OCI-LY1 (cell line): ENCODE results near the gene SLC17A2.

Source experiments
- H2AFZ ChIP-seq: fragments of 200-600 bp; sonication (generic), shearing (Covaris generic); 2 replicates; pipeline ENCODE4 v1.6.0; 2014; ENCODE audit warnings: antibody characterized with exemption, mild to moderate bottlenecking, low read length
- H3F3A ChIP-seq: fragments of 200-600 bp; sonication (generic), shearing (Covaris generic); 2 replicates; pipeline ENCODE4 v1.6.0; 2014; ENCODE audit warnings: mild to moderate bottlenecking, antibody characterized with exemption, low read length, moderate library complexity; ENCODE audit not compliant: insufficient read depth
- H3K27ac ChIP-seq: fragments of 200-600 bp; sonication (generic); 2 replicates; pipeline ENCODE4 v1.5.1; 2014; ENCODE audit warnings: low read length, mixed run types, mild to moderate bottlenecking, low read depth; ENCODE audit not compliant: poor library complexity, severe bottlenecking
- H3K27me3 ChIP-seq: fragments of 200-600 bp; sonication (generic); 2 replicates; pipeline ENCODE4 v1.6.0; 2014; ENCODE audit warnings: antibody characterized with exemption, mild to moderate bottlenecking, low read length, moderate library complexity; ENCODE audit not compliant: insufficient read depth
- H3K36me3 ChIP-seq: fragments of 200-600 bp; sonication (generic); 2 replicates; pipeline ENCODE4 v1.6.1; 2014; ENCODE audit warnings: mild to moderate bottlenecking, antibody characterized with exemption, low read length, moderate library complexity, mixed read lengths; ENCODE audit not compliant: insufficient read depth
- H3K4me1 ChIP-seq: fragments of 200-600 bp; sonication (generic); 2 replicates; pipeline ENCODE4 v1.5.1; 2014; ENCODE audit warnings: mild to moderate bottlenecking, low read length, moderate library complexity; ENCODE audit not compliant: insufficient read depth, severe bottlenecking
- H3K4me2 ChIP-seq: fragments of 200-600 bp; sonication (generic), shearing (Covaris generic); 2 replicates; pipeline ENCODE4 v1.6.1; 2014; ENCODE audit warnings: low read length
- H3K4me3 ChIP-seq: fragments of 200-600 bp; sonication (generic); 2 replicates; pipeline ENCODE4 v1.5.1; 2014; ENCODE audit warnings: low read length, low read depth, mild to moderate bottlenecking, mixed read lengths; ENCODE audit not compliant: poor library complexity, severe bottlenecking
- H3K79me2 ChIP-seq: fragments of 200-600 bp; shearing (Covaris generic); 2 replicates; pipeline ENCODE4 v1.6.1; 2016; ENCODE audit warnings: mixed run types, low read length, mixed read lengths; ENCODE audit not compliant: insufficient read depth
- H3K9ac ChIP-seq: fragments of 200-600 bp; sonication (generic), shearing (Covaris generic); 2 replicates; pipeline ENCODE4 v1.6.1; 2014; ENCODE audit warnings: mild to moderate bottlenecking, low read length, mixed read lengths
- H3K9me2 ChIP-seq: fragments of 200-600 bp; sonication (generic), shearing (Covaris generic); 2 replicates; pipeline ENCODE4 v1.6.1; 2014; ENCODE audit warnings: low read depth, mild to moderate bottlenecking, low read length, mixed read lengths
- H3K9me3 ChIP-seq: fragments of 200-600 bp; shearing (Covaris generic); 2 replicates; pipeline ENCODE4 v1.6.1; 2014; ENCODE audit warnings: low read length, mixed read lengths
- H4K20me1 ChIP-seq: fragments of 200-600 bp; sonication (generic), shearing (Covaris generic); 2 replicates; pipeline ENCODE4 v1.6.0; 2016; ENCODE audit warnings: mild to moderate bottlenecking, low read length; ENCODE audit not compliant: insufficient read depth
- EZH2 ChIP-seq: fragments of 200-600 bp; sonication (generic), shearing (Covaris generic); IDR thresholded peaks from 2 replicates; pipeline ENCODE4 v1.8.0; 2017; ENCODE audit warnings: borderline replicate concordance, mixed run types, mild to moderate bottlenecking, antibody characterized with exemption, low read length, moderate library complexity, mixed read lengths
- TF ChIP-seq, protein P1 (sequence below): fragments of 200-600 bp; sonication (generic), shearing (Covaris generic); IDR thresholded peaks from 2 replicates; pipeline ENCODE4 v1.5.1; 2017; ENCODE audit warnings: mild to moderate bottlenecking, antibody characterized with exemption, low read length, moderate library complexity, mixed read lengths

Gene SLC17A2

DNA sequence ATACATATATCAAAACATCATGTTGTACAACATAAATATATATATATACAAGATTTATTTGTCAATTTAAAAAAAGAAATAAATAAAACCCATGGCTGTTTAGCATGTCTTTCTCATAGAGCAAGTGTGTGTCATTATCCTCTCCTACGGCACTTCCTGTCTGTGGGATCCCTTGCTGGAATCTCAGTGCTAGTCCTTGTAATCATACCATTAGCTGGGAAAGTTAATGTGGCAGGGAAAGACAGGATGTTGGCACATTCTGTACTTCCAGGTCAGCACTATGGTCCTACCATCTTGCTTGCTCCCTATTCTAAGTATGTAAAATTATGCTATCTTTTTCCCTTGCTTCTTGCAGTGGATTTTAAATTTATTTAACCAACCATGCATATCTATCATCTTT, 47.0 kb downstream of the SLC17A2 start:
- Histone ChIP-seq H3K9me2 (no peaks in the 10 kb centered on the region), H3K4me1 (no peaks in the 10 kb centered on the region), H3K9me3 (no peaks in the 10 kb centered on the region), H3K27ac (no peak overlapping the region), H3K4me2 (no peak overlapping the region), H2AFZ (no peak overlapping the region), H3K27me3 (no peaks in the 10 kb centered on the region; the same call in 1 of the 2 replicates), H3K9ac (no peak overlapping the region), H3K79me2 (no peaks in the 10 kb centered on the region), H3K36me3 (no peaks in the 10 kb centered on the region), H4K20me1 (no peaks in the 10 kb centered on the region), H3K4me3 (no peak overlapping the region), H3F3A (no peaks in the 10 kb centered on the region)
- TF ChIP-seq, protein P1, sequence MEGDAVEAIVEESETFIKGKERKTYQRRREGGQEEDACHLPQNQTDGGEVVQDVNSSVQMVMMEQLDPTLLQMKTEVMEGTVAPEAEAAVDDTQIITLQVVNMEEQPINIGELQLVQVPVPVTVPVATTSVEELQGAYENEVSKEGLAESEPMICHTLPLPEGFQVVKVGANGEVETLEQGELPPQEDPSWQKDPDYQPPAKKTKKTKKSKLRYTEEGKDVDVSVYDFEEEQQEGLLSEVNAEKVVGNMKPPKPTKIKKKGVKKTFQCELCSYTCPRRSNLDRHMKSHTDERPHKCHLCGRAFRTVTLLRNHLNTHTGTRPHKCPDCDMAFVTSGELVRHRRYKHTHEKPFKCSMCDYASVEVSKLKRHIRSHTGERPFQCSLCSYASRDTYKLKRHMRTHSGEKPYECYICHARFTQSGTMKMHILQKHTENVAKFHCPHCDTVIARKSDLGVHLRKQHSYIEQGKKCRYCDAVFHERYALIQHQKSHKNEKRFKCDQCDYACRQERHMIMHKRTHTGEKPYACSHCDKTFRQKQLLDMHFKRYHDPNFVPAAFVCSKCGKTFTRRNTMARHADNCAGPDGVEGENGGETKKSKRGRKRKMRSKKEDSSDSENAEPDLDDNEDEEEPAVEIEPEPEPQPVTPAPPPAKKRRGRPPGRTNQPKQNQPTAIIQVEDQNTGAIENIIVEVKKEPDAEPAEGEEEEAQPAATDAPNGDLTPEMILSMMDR: no peak
- TF ChIP-seq EZH2: no peak

DNA sequence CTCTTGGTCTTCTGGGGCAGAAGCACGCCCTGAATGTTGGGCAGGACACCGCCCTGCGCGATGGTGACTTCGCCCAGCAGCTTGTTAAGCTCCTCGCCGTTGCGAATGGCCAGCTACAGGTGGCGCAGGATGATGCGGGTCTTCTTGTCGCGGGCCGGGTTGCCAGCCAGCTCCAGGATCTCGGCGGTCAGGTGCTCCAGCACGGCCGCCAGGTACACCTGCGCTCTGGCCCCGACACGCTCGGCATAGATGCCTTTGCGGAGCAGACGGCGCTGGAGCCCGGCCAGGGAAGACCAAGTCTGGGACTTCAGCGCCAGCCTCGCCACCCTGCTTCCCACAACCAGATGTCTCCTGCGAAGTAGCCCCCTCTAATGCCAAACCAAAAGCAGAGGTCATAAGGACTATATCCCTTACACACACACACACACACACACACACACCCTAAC, 48.4 kb downstream of the SLC17A2 start:
- H2AFZ ChIP-seq: no peak overlapping the region
- no peak overlapping the region for H3K27ac ChIP-seq
- no peaks in the 10 kb centered on the region for H4K20me1 ChIP-seq
- no peaks in the 10 kb centered on the region for H3K4me1 ChIP-seq
- H3K9ac ChIP-seq: no peak overlapping the region
- TF ChIP-seq, protein P1: peak; percentile 56
- TF ChIP-seq EZH2: no peak
- H3K9me2 ChIP-seq: no peaks in the 10 kb centered on the region
- no peaks in the 10 kb centered on the region for H3K9me3 ChIP-seq
- peak overlapping the region; percentile 38 for H3K4me2 ChIP-seq
- no peaks in the 10 kb centered on the region for H3K79me2 ChIP-seq
- no peaks in the 10 kb centered on the region for H3F3A ChIP-seq
- no peaks in the 10 kb centered on the region for H3K36me3 ChIP-seq
- no peaks in the 10 kb centered on the region; the same call in 1 of the 2 replicates for H3K27me3 ChIP-seq
- H3K4me3 ChIP-seq: peak overlapping the region; percentile 27

DNA sequence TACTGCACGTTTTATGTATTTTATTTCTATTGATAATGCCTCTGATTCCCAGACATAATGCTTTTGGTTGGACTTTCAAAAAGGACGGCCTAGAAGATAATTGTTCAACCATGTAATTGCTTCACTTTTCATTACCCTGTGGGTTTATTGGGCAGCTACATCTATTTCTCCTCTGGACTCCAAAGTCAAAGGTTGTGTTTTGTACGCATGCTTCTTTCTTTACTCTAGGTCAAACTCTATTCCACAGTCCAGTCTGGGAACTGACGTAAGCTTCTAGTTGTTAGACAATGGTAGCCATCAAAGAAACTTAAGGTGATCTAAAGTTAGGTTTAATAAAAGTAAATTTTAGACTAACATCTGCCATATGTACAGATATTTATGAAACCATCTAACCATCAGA, 49.9 kb downstream of the SLC17A2 start:
- Histone ChIP-seq H3F3A (no peaks in the 10 kb centered on the region), H3K27me3 (no peaks in the 10 kb centered on the region; the same call in 1 of the 2 replicates), H3K4me3 (no peak overlapping the region)

DNA sequence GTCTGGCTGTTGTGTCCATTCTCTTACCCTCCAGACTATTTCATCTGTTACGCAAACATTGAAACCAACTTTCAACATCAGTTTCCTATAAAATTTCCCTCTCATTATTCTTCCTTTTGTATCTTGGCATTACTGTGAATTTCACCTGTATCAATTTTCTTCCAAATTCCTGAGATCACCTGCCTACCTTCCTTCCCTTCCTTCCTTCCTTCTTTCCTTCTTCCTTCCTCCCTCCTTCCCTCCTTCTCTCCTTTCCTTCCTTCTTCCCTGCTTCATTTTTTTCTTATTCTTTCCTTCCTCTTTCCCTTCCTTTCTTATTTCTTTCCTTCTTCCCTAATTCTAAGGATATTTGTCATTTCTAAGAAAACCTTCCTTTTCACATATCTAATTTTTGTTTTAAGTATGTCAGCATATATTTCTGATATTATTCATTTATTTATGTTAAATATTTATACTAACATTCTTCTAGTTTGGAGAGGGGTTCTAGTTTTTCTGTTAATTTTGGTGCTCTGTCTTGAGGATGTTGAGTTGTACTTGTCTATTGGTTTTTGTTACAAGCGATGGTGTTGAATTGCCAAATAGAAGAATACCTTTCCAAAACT, 51.7 kb downstream of the SLC17A2 start:
- no peaks in the 10 kb centered on the region for H4K20me1 ChIP-seq
- TF ChIP-seq, protein P1: no peak
- TF ChIP-seq EZH2: no peak

More for the DNA sequence above, 49.9 kb downstream of the SLC17A2 start:
- H3K9ac ChIP-seq: no peak overlapping the region
- no peaks in the 10 kb centered on the region for H3K79me2 ChIP-seq
- H3K4me1 ChIP-seq: no peaks in the 10 kb centered on the region
- no peaks in the 10 kb centered on the region for H4K20me1 ChIP-seq
- no peaks in the 10 kb centered on the region for H3K36me3 ChIP-seq
- no peak overlapping the region for H3K27ac ChIP-seq
- TF ChIP-seq EZH2: no peak
- H3K9me2 ChIP-seq: no peaks in the 10 kb centered on the region
- H2AFZ ChIP-seq: no peak overlapping the region
- no peak overlapping the region for H3K4me2 ChIP-seq
- H3K9me3 ChIP-seq: no peaks in the 10 kb centered on the region

More for the DNA sequence above, 51.7 kb downstream of the SLC17A2 start:
- no peak overlapping the region for H3K27ac ChIP-seq
- H2AFZ ChIP-seq: no peak overlapping the region
- H3F3A ChIP-seq: no peaks in the 10 kb centered on the region
- no peak overlapping the region for H3K4me3 ChIP-seq
- H3K36me3 ChIP-seq: no peaks in the 10 kb centered on the region
- H3K27me3 ChIP-seq: no peaks in the 10 kb centered on the region
- H3K4me1 ChIP-seq: no peaks in the 10 kb centered on the region
- H3K79me2 ChIP-seq: no peaks in the 10 kb centered on the region
- no peaks in the 10 kb centered on the region for H3K9me2 ChIP-seq
- H3K9ac ChIP-seq: no peak overlapping the region
- H3K4me2 ChIP-seq: no peak overlapping the region
- H3K9me3 ChIP-seq: no peaks in the 10 kb centered on the region
